Aorta (tissue), 5 donors: ENCODE data around the gene SOCS1. TPM values are rescaled to one million over a fixed set of nuclear protein-coding genes. Genes with fewer than 3 reads are reported as not detected.

ENCODE experiments used
- ATAC-seq: fragments of 200-7000 bp; cut with Tn5 transposase; one replicate; pipeline ENCODE4 v1.9.1; 2022; ENCODE audit warnings: moderate library complexity; ENCODE audit not compliant: low FRiP score
- DNase-seq, 2 donors: peaks; one replicate each; pipeline ENCODE4 v3.0.0-alpha.2; 2020
- H3K27ac ChIP-seq, 2 donors: one replicate each; pipeline ENCODE4 v1.5.1; 2013; ENCODE audit warnings: low read length in 2 of 2, mild to moderate bottlenecking in 2 of 2, moderate library complexity in 2 of 2, control low read depth in 1 of 2, inconsistent platforms in 1 of 2, low read depth in 1 of 2
- H3K27me3 ChIP-seq, 2 donors: one replicate each; pipeline ENCODE4 v1.6.1; 2013; ENCODE audit warnings: control low read depth in 1 of 2, low read length in 1 of 2, mild to moderate bottlenecking in 1 of 2, moderate library complexity in 1 of 2; ENCODE audit not compliant: insufficient read depth in 2 of 2, control insufficient read depth in 1 of 2
- H3K36me3 ChIP-seq, 2 donors: one replicate each; pipeline ENCODE4 v1.6.1; 2013; ENCODE audit warnings: control low read depth in 1 of 2, low read length in 1 of 2, mild to moderate bottlenecking in 1 of 2; ENCODE audit not compliant: insufficient read depth in 2 of 2, control insufficient read depth in 1 of 2
- H3K4me1 ChIP-seq, 2 donors: one replicate each; pipeline ENCODE4 v1.6.1; 2013; ENCODE audit warnings: low read length in 2 of 2, control low read depth in 1 of 2, mild to moderate bottlenecking in 1 of 2, moderate library complexity in 1 of 2; ENCODE audit not compliant: insufficient read depth in 2 of 2, control insufficient read depth in 1 of 2
- H3K4me3 ChIP-seq, 2 donors: one replicate each; pipeline ENCODE4 v1.5.1; 2013; ENCODE audit warnings: low read length in 2 of 2, control low read depth in 1 of 2, mild to moderate bottlenecking in 1 of 2
- H3K9me3 ChIP-seq: one replicate; pipeline ENCODE4 v1.6.1; 2013; ENCODE audit warnings: mild to moderate bottlenecking, low read length; ENCODE audit not compliant: control insufficient read depth
- WGBS, 2 donors: extraction: QIAGEN DNeasy Blood & Tissue Kit; methylation state at CpG; one replicate each; pipeline ENCODE4 v1.1.7; 2013; 5-methylcytosine and 5-hydroxymethylcytosine counted together
- intact Hi-C, 2 donors: fragments of 100-400 bp; cut with DNase I; formaldehyde crosslinking; loops; one replicate each; pipeline versions ENCODE4 v1.14.2 to v1.15.0; 2022
- polyA plus RNA-seq, 2 donors: library from polyadenylated mRNA; stranded (reverse); fragments of 200-250 nt; gene quantifications; one replicate each; pipeline ENCODE4 v1.2.3, GENCODE V29; 2013
- total RNA-seq, 2 donors: library from RNA; stranded (reverse); fragmentation: NEBNext Ultra II Directional; extraction: Animal tissue kit (Norgen Biotek cat#: 25700); gene quantifications; one replicate each; pipeline ENCODE4 v1.2.1, GENCODE V29; 2021
- donor health status: healthy with polysubstance abuse.
- donor health status: Bipolar disorder and iron deficiency.
- donor health status: DM: no; HTN: no; CAD: no.
- donor health status: DM: no; HTN: no; CAD: no.
- donor health status: DM: yes; HTN: yes; CAD: no.

The SOCS1 gene
- total and polyA plus RNA-seq, 4 donors, result 1.5 to 6.4 (median 3.5) TPM

- Histone ChIP-seq H3K27me3 (no peaks in the 10 kb centered on the region), H3K36me3 (no peaks in the 10 kb centered on the region), H3K27ac (no peak overlapping the region), H3K4me3 (no peak overlapping the region), H3K4me1 (no peaks in the 10 kb centered on the region), H3K9me3 (peaks cover 4% of the 10 kb centered on the region)
- 92 to 93% methylated on average over 15 to 16 of the region's 16 CpGs for WGBS, 2 donors
- intact Hi-C loops, result no loop called here
- no peak for DNase-seq
- no peak for ATAC-seq
Observed at GRCh38 chr16:11212798-11213196, 43.2 kb downstream of the SOCS1 start.

- Histone ChIP-seq H3K4me3 (no peak overlapping the region), H3K36me3 (no peaks in the 10 kb centered on the region), H3K27ac (no peak overlapping the region), H3K4me1 (no peaks in the 10 kb centered on the region), H3K27me3 (no peaks in the 10 kb centered on the region), H3K9me3 (peaks cover 8% of the 10 kb centered on the region)
- intact Hi-C loops, result no loop called here
- no peak for DNase-seq
- WGBS, 2 donors, result 79 to 87% methylated on average over 16 of the region's 16 CpGs
- ATAC-seq, result no peak
Observed at GRCh38 chr16:11211977-11212797, 43.8 kb downstream of the SOCS1 start.

GRCh38 chr16:11211061-11211976, 44.7 kb downstream of the SOCS1 start:
- intact Hi-C loops, result no loop called here
- H3K27ac ChIP-seq, result no peak overlapping the region
- no peak overlapping the region for H3K4me3 ChIP-seq
- H3K9me3 ChIP-seq, result peaks cover 7% of the 10 kb centered on the region
- no peak for DNase-seq
- no peak for ATAC-seq
- H3K27me3 ChIP-seq, result no peaks in the 10 kb centered on the region
- no peaks in the 10 kb centered on the region for H3K4me1 ChIP-seq
- no peaks in the 10 kb centered on the region for H3K36me3 ChIP-seq
- WGBS, 2 donors, result 81 to 82% methylated on average over 16 of the region's 16 CpGs

- peaks cover 5% of the 10 kb centered on the region for H3K9me3 ChIP-seq
- 94% methylated on average over 11 of the region's 11 CpGs for WGBS, 2 donors
- no peak overlapping the region for H3K4me3 ChIP-seq
- no peaks in the 10 kb centered on the region for H3K4me1 ChIP-seq
- ATAC-seq (no peak), DNase-seq (no peak)
- H3K36me3 ChIP-seq, result no peaks in the 10 kb centered on the region
- no peak overlapping the region for H3K27ac ChIP-seq
- H3K27me3 ChIP-seq, result no peaks in the 10 kb centered on the region
- intact Hi-C loops, result no loop called here
Observed at GRCh38 chr16:11210260-11210659, 45.7 kb downstream of the SOCS1 start.

GRCh38 chr16:11208916-11209665, 46.9 kb downstream of the SOCS1 start:
- intact Hi-C loops, result no loop called here
- no peaks in the 10 kb centered on the region for H3K36me3 ChIP-seq
- no peaks in the 10 kb centered on the region for H3K4me1 ChIP-seq
- DNase-seq (no peak), ATAC-seq (no peak)
- H3K27me3 ChIP-seq, result no peaks in the 10 kb centered on the region
- H3K27ac ChIP-seq, result no peak overlapping the region
- 67 to 69% methylated on average over 9 of the region's 9 CpGs for WGBS, 2 donors
- H3K9me3 ChIP-seq, result peaks cover 5% of the 10 kb centered on the region
- no peak overlapping the region for H3K4me3 ChIP-seq

- no peak for DNase-seq
- ATAC-seq, result no peak
- Histone ChIP-seq H3K9me3 (peaks cover 5% of the 10 kb centered on the region), H3K4me3 (no peak overlapping the region), H3K27me3 (no peaks in the 10 kb centered on the region), H3K27ac (no peak overlapping the region), H3K36me3 (no peaks in the 10 kb centered on the region), H3K4me1 (no peaks in the 10 kb centered on the region)
- WGBS, 2 donors, result 95 to 98% methylated on average over 3 of the region's 3 CpGs
- intact Hi-C loops, result no loop called here
Observed at GRCh38 chr16:11207646-11208045, 48.4 kb downstream of the SOCS1 start.

GRCh38 chr16:11205754-11206581, 50.0 kb downstream of the SOCS1 start:
- 79% methylated on average over 13 of the region's 13 CpGs for WGBS, 2 donors
- no peaks in the 10 kb centered on the region for H3K27me3 ChIP-seq
- ATAC-seq (no peak), DNase-seq (no peak)
- H3K9me3 ChIP-seq, result peaks cover 5% of the 10 kb centered on the region
- H3K27ac ChIP-seq, result no peak overlapping the region
- intact Hi-C loops, result no loop called here
- H3K4me1 ChIP-seq, result no peaks in the 10 kb centered on the region
- no peak overlapping the region for H3K4me3 ChIP-seq
- no peaks in the 10 kb centered on the region for H3K36me3 ChIP-seq
